ENCODE data around the gene ANGPTL2. TPM values are rescaled to one million over a fixed set of nuclear protein-coding genes. Genes with fewer than 3 reads are reported as not detected.

The ANGPTL2 gene
- total RNA-seq, 1 donor from 2014 or later, result not detected

DNA sequence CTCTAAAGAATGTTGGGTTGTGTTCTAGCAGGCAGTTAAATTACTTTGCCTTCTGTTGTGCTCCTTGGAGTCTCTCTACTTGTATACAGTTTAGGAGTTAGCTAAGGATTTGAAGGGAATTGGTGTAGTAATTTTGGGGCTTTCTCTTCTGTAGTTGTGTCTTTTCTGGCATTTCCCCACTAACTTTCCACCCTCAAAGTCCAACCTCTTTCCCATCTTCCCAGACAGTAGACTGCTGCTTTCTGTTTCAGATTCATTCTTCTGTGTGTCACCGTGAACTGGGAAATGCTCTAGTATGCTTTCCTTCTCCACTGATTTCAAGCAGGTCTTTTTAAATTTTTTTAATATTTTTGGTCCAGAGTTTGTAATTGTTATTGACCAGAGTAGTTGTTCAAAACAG, 4.5 kb upstream of the ANGPTL2 start:
- intact Hi-C loops (cut with micrococcal nuclease), result no loop called here
- Mint-ChIP-seq H3K9me3 (no peaks in the 10 kb centered on the region), H3K4me1 (peaks cover 2% of the 10 kb centered on the region), H3K4me3 (no peak overlapping the region), H3K36me3 (ENCODE audit: low read depth) (no peaks in the 10 kb centered on the region), H3K27me3 (peaks cover 54% of the 10 kb centered on the region), H3K27ac (no peak overlapping the region)
- DNase-seq, result no peak

DNA sequence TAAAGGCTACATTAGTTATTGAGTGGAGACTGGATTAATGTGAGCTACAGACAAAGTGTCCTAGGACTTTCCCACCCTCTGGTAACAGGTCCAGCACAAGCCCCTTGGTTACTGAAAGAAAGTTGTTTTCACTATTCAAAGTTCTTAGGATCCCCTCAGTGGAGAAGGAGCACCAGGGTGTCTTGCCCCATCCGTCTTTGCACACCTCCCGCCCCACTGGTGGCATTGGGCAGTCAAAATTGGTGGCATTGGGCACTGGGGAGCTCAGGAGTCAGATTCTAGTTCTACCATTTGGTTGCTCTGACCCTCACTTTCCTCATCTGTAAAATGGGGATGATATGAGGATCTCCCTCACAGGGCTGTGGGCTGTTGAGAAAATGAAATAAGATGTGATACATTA, 2.4 kb upstream of the ANGPTL2 start:
- Mint-ChIP-seq H3K27ac (no peak overlapping the region), H3K27me3 (peaks cover 65% of the 10 kb centered on the region), H3K4me1 (peaks cover 2% of the 10 kb centered on the region), H3K36me3 (ENCODE audit: low read depth) (no peaks in the 10 kb centered on the region), H3K9me3 (no peaks in the 10 kb centered on the region), H3K4me3 (no peak overlapping the region)
- DNase-seq, result no peak
- intact Hi-C loops (cut with micrococcal nuclease), result no loop called here

DNA sequence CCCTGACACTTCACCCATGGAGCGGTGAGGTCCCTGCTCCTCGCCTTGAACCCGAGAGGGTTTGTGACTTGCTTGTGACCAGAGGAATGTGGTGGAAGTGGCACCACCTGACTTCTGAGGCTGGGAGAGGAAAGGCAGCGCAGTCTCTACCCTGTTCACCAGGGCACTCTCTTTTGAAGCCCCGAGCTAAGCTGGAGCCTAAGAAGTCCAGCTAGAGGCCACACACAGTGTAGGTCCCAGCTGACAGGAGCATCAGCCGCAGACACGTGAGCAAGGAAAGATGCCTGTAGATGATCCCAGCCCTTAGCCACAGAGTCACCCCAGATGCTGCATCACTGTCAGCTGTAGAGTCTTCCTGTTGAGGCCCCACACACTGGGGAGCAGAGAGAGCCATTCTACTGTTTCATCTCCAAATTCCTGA, 1.7 kb upstream of the ANGPTL2 start:
- intact Hi-C loops (cut with micrococcal nuclease), result no loop called here
- no peak overlapping the region for H3K27ac Mint-ChIP-seq
- H3K4me1 Mint-ChIP-seq, result peaks cover 2% of the 10 kb centered on the region
- H3K4me3 Mint-ChIP-seq, result no peak overlapping the region
- DNase-seq, result no peak
- no peaks in the 10 kb centered on the region for H3K9me3 Mint-ChIP-seq
- H3K36me3 Mint-ChIP-seq (ENCODE audit: low read depth), result no peaks in the 10 kb centered on the region
- peaks cover 66% of the 10 kb centered on the region for H3K27me3 Mint-ChIP-seq

DNA sequence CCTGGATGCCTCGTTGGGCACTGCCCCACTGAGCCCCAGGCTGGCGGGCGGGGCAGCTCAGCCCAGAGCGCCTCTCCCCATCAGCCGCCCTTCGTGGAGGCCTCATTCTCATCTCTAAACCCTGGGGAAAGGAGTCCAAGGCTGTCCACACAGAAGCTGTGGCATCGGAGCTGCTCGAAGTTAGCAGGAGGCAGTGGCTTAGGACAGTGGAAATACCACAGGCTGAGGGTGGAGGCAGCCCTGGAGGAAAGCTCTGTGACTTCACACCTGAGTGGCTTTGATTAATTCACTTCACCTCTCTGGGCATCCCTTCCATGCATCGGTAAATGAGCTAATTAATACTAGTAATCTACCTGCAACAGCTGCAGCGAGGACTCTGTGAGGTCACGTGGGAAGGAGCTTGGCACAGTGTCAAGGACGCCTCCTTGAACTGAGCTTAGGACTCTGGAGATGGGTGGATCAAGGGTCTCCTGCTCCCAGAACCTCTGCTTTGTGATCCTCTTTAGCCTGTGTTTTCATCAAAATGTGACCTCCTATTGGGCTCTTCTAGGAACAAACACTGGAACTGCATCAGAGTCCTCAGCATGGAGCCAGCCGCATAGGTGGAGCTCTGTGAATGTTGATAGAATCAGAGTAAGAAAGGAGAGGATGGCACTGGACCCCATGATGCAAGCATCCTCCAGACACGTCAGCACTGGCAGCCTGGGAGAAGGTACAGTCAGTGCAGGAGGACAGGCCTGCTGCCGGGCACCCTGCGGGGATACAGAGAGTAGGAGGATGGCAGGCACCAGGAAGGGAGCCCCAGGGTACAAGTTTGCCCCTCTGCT, 842 bp upstream of the ANGPTL2 start:
- Mint-ChIP-seq H3K27ac (no peak overlapping the region), H3K4me1 (peaks cover 2% of the 10 kb centered on the region), H3K4me3 (no peak overlapping the region), H3K9me3 (no peaks in the 10 kb centered on the region), H3K36me3 (ENCODE audit: low read depth) (no peaks in the 10 kb centered on the region), H3K27me3 (peaks cover 68% of the 10 kb centered on the region)
- intact Hi-C loops (cut with micrococcal nuclease), result no loop called here
- no peak for DNase-seq

DNA sequence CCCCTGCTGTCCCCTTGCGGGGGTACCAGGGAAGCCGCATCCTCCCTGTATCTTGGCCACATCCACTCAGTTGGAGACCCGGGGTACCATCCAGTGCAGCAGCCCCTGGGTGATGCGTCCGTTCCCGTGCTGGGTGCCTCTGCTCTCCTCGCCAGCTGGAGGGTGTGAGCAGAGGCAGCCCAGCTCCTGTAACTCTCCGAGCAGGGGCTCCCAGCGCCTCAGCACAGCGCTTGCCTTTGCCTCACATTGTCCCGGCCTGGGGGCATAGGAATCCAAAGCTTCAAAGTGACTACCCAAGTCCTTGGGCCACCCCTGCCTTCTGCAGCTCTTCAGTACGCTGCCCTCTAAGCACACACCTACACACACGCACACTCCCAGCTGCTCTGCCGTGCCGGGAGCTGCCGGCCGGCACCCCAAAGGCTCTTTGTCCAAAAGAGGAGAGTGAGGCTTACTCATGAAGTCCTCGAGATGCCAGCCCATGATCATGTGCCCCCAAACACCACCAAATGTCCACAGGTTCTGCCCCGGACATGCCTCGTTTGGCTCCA, 733 bp downstream of the ANGPTL2 start:
- Mint-ChIP-seq H3K4me1 (peaks cover 8% of the 10 kb centered on the region), H3K27me3 (peaks cover 58% of the 10 kb centered on the region), H3K27ac (no peak overlapping the region), H3K4me3 (no peak overlapping the region), H3K9me3 (no peaks in the 10 kb centered on the region), H3K36me3 (ENCODE audit: low read depth) (no peaks in the 10 kb centered on the region)
- DNase-seq, result no peak
- intact Hi-C loops (cut with micrococcal nuclease), result no loop called here

DNA sequence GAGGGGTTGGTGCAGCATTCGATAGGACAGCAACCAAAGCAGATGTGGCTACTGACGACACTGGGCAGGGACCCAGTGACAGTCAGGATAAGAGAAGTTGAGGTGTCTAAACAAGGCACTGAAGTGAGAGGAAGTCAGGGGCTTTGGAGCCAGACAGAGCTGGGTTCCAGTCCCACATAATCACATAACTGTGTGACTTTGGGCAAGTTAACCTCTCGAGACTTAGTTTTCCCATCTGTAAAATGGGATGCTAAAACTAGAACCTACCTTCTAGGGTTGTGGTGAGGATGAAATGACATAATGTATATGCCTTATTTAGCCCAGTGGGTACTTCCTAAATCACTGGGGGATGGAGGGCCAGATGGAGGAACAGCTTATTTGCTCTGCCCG, 3.1 kb downstream of the ANGPTL2 start:
- H3K9me3 Mint-ChIP-seq, result no peaks in the 10 kb centered on the region
- intact Hi-C loops (cut with micrococcal nuclease), result no loop called here
- peaks cover 38% of the 10 kb centered on the region for H3K27me3 Mint-ChIP-seq
- no peak overlapping the region for H3K27ac Mint-ChIP-seq
- no peaks in the 10 kb centered on the region for H3K36me3 Mint-ChIP-seq (ENCODE audit: low read depth)
- H3K4me1 Mint-ChIP-seq, result peaks cover 15% of the 10 kb centered on the region
- no peak for DNase-seq
- no peak overlapping the region for H3K4me3 Mint-ChIP-seq

DNA sequence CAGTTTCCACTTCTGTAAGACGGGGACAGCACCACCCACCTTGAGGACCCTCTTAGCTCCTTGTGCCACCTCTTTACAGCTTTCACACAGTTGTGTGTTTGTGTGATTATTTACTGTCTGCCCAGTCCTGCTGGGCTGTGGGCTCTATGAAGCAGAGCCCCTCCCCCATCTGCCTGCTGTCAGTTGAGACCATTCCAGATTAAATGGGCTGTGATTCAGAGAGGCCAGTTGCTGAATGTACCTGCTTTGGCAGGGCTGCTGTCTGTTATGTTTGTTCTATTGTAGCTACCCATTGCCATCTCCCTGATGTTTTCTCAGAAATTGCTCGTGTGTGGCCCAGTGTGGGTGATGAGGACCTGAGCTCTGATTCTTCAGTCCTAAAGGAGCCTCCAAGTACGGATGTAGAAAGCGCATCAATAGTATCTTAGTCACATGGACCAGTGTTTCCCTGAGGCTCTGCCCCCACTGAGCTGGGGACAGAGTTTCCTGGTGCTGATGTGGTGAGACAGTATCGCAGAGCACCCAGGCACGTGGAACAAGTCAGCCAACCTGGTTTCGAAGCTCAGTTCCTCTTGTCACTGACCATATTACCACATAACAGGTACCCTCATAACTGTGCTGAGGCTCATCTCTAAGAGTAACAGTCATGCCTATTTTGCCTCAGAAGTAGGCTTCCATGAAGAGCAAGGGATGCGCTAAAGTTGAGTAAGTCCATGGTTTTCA, 3.7 kb downstream of the ANGPTL2 start:
- H3K4me1 Mint-ChIP-seq, result peaks cover 15% of the 10 kb centered on the region
- no peak for DNase-seq
- intact Hi-C loops (cut with micrococcal nuclease), result no loop called here
- H3K36me3 Mint-ChIP-seq (ENCODE audit: low read depth), result no peaks in the 10 kb centered on the region
- H3K9me3 Mint-ChIP-seq, result no peaks in the 10 kb centered on the region
- H3K4me3 Mint-ChIP-seq, result no peak overlapping the region
- peaks cover 34% of the 10 kb centered on the region for H3K27me3 Mint-ChIP-seq
- H3K27ac Mint-ChIP-seq, result no peak overlapping the region

DNA sequence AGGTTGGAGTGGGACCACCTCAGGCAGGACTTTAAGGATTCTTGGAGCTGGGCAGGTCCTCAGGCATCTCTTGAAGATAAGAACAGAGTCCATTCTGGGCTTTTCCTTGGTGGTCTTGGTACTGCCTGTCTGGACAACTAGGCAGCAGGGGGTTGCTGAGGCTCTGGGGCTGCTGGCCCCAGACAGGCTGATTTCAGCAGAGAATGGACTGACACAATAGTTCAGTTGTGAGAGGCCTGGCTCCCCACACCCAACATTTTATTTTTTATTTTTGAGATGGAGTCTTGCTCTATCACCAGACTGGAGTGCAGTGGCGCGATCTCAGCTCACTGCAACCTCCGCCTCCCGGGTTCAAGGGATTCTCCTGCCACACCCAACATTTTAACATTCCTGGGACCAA, 4.6 kb downstream of the ANGPTL2 start:
- H3K36me3 Mint-ChIP-seq (ENCODE audit: low read depth), result no peaks in the 10 kb centered on the region
- H3K27ac Mint-ChIP-seq, result no peak overlapping the region
- DNase-seq, result no peak
- no peak overlapping the region for H3K4me3 Mint-ChIP-seq
- peaks cover 13% of the 10 kb centered on the region for H3K4me1 Mint-ChIP-seq
- peaks cover 24% of the 10 kb centered on the region for H3K27me3 Mint-ChIP-seq
- intact Hi-C loops (cut with micrococcal nuclease), result no loop called here
- no peaks in the 10 kb centered on the region for H3K9me3 Mint-ChIP-seq

DNA sequence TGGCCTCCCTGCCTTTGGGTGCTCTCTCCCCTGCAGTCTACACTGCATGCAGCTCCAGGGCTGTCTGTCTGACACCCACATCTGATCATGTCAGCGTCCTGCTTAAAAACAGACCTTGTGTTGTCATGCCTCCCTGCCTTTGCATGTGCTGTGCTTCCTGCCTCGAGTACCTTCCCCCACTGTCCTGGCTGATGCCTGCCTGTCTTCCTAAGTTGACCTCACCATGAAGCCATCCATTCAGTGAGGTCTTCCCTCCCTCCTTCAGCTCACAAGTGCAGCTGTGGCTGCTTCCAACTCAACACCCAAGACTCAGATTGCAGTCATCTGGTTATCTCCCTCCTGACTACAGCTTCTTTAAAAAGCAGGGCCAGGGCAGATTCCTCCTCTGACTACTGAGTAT, 5.5 kb downstream of the ANGPTL2 start:
- Mint-ChIP-seq H3K4me3 (no peak overlapping the region), H3K4me1 (peaks cover 13% of the 10 kb centered on the region), H3K27me3 (peaks cover 18% of the 10 kb centered on the region), H3K36me3 (ENCODE audit: low read depth) (no peaks in the 10 kb centered on the region), H3K27ac (peak overlapping the region; percentile 17), H3K9me3 (no peaks in the 10 kb centered on the region)
- peak; percentile 60 for DNase-seq
- intact Hi-C loops (cut with micrococcal nuclease), result no loop called here

DNA sequence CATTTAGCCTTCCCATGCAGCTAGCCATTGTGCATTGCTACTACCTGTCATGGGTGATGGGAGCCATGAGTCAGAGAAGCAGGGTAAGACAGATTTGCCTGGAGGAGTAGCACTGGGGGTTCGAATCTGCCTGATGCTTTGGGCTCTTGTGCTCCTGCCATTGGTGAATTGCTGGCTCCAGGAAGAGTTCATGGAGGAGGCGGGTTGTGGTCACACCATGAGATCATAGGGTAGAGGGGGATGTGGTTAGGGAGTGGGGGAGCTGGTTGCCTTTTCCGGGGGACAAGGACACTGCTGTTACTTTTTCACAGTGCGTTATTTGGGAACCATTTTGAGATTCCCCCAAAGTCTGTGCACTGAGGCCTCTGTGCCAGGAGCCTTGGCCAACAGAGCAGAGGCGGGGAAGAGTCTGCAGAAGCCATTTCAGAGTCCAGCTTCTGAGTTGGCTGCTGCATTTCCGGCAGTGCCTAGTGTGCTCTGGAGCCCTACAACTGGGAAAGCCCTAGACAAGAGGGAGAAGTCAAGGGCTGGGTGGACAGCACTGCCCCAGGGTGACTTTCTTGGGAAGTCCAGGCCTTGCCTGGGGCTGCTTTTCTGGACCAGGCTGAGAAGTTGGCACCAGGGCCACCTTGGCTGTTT, 6.2 kb downstream of the ANGPTL2 start:
- DNase-seq, result peak; percentile 68
- H3K36me3 Mint-ChIP-seq (ENCODE audit: low read depth), result no peaks in the 10 kb centered on the region
- H3K4me3 Mint-ChIP-seq, result peak overlapping the region; percentile 52
- peaks cover 13% of the 10 kb centered on the region for H3K4me1 Mint-ChIP-seq
- intact Hi-C loops (cut with micrococcal nuclease), result no loop called here
- peaks cover 12% of the 10 kb centered on the region for H3K27me3 Mint-ChIP-seq
- H3K27ac Mint-ChIP-seq, result no peak overlapping the region
- H3K9me3 Mint-ChIP-seq, result no peaks in the 10 kb centered on the region

DNA sequence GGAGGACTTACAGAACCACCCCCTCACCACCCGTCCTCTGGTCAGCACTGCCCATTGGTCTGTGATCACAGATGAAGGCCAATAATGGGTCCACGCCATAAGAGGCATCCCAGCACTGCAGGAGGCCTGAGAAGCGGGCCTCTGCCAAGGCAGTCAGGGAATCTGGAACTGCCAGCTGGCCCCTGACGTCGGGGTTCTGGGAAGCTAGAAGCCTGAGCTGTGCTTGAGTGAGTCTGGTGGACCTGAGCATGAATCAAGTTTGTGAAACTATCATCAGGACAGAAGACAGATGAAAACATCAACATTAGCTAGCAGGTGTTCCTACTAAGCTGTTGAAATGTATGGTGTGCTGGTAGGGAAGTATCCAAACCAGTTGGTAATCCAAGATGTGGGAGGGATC, 7.8 kb downstream of the ANGPTL2 start:
- H3K27ac Mint-ChIP-seq, result no peak overlapping the region
- H3K4me1 Mint-ChIP-seq, result peaks cover 13% of the 10 kb centered on the region
- peaks cover 19% of the 10 kb centered on the region for H3K27me3 Mint-ChIP-seq
- H3K9me3 Mint-ChIP-seq, result no peaks in the 10 kb centered on the region
- no peak for DNase-seq
- no peak overlapping the region for H3K4me3 Mint-ChIP-seq
- intact Hi-C loops (cut with micrococcal nuclease), result no loop called here
- H3K36me3 Mint-ChIP-seq (ENCODE audit: low read depth), result no peaks in the 10 kb centered on the region

DNA sequence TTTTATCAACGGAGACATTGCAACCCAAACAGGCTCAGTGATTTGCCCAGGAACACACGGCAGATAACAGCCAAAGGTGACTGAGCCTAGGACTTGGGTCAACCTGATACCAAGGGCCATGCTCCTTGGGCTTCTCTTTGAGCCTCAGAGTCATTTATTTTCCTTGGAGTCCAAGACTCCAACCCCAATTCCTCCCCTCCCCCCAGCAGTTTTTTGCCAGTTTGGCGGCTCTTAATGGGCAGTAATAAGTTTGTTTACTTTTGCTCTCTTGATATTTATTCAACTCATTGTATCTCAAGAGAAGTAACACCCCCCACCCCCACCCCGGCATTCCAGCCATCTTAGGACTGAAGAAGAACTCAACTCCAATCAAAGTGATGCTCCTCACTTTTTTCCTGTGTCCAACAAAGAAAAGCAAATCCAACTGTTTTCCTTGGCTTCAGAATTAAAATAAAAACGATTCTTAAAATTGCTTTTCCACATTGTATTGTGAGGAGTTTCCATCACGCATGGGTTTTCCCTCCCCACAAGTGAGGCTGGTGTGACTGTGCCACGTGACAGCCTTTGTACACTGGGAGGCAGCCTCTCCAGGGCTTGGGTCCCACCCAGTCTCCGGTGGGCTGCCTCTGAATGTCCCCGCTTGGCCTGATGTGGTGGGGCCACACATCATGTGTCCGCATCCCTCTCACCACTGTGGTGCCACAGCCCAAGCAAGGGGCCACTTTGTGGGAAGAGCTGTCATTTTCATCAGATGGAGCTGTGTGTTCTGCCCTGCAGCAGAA, 9.1 kb downstream of the ANGPTL2 start:
- Mint-ChIP-seq H3K4me3 (no peak overlapping the region), H3K27me3 (peaks cover 15% of the 10 kb centered on the region), H3K36me3 (ENCODE audit: low read depth) (no peaks in the 10 kb centered on the region)

DNA sequence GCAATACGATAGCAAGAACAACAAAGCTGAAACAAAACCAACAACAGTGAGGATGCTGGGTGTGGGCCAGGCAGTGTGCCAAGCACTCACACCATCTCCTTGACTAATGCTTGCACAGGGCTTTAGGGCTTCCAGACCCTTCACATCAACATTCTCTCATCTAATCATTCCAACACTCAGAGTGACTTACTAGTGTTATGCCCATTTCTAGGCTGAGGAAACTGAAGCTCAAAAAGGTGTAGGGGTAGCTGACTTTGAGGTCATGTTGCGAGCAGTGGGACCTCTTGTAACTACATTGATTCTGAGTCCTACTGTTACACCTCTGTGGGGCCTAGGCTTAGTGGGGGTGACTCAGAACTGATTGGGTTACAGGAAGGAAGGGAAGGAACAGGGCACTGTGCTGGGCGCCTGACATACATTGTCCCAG, 9.7 kb downstream of the ANGPTL2 start:
- Mint-ChIP-seq H3K27me3 (peaks cover 15% of the 10 kb centered on the region), H3K4me1 (peaks cover 13% of the 10 kb centered on the region), H3K9me3 (no peaks in the 10 kb centered on the region), H3K27ac (no peak overlapping the region), H3K4me3 (no peak overlapping the region), H3K36me3 (ENCODE audit: low read depth) (no peaks in the 10 kb centered on the region)
- intact Hi-C loops (cut with micrococcal nuclease), result no loop called here
- no peak for DNase-seq

More for the DNA sequence above, 9.1 kb downstream of the ANGPTL2 start:
- H3K27ac Mint-ChIP-seq, result no peak overlapping the region
- no peaks in the 10 kb centered on the region for H3K9me3 Mint-ChIP-seq
- H3K4me1 Mint-ChIP-seq, result peaks cover 13% of the 10 kb centered on the region
- intact Hi-C loops (cut with micrococcal nuclease), result no loop called here
- DNase-seq, result no peak
